GM06990 (cell line): ENCODE results near the gene TMEM81.
A peak's percentile ranks its signal among the peaks of the same experiment; 100 is the strongest.

Experiments
- DNase-seq: peaks from one replicate; pipeline ENCODE4 v3.0.0-alpha.2; 2011; ENCODE audit not compliant: insufficient read length; ENCODE audit errors: extremely low read depth
- H3K27me3 ChIP-seq: replicated peaks from 2 replicates; pipeline ENCODE4 v1.6.0; 2011; ENCODE audit warnings: low read length; ENCODE audit not compliant: control insufficient read depth, insufficient read depth
- H3K36me3 ChIP-seq: 2 replicates; pipeline ENCODE4 v1.5.1; 2011; ENCODE audit warnings: low read length; ENCODE audit not compliant: control insufficient read depth, insufficient read depth
- H3K4me3 ChIP-seq: replicated peaks from 2 replicates; pipeline ENCODE4 v1.5.1; 2011; ENCODE audit warnings: low read depth, mild to moderate bottlenecking, control low read depth, low read length
- TF ChIP-seq, protein P1 (sequence below): IDR thresholded peaks from 2 replicates; pipeline ENCODE4 v1.5.1; 2011; ENCODE audit warnings: low read length, control low read depth, mild to moderate bottlenecking, inconsistent platforms; ENCODE audit not compliant: insufficient read depth, poor library complexity, severe bottlenecking

Gene TMEM81

GRCh38 chr1:205084360-205084759 is at the start of gene TMEM81:
TMEM81 (minus strand) TSS chr1:205084460; CDS start chr1:205084320, 140 bp downstream.
- Histone ChIP-seq H3K27me3 (no peaks in the 10 kb centered on the region), H3K36me3 (peaks cover 6% of the 10 kb centered on the region), H3K4me3 (no peak within 1 kb of the TSS)
- TF ChIP-seq, protein P1, sequence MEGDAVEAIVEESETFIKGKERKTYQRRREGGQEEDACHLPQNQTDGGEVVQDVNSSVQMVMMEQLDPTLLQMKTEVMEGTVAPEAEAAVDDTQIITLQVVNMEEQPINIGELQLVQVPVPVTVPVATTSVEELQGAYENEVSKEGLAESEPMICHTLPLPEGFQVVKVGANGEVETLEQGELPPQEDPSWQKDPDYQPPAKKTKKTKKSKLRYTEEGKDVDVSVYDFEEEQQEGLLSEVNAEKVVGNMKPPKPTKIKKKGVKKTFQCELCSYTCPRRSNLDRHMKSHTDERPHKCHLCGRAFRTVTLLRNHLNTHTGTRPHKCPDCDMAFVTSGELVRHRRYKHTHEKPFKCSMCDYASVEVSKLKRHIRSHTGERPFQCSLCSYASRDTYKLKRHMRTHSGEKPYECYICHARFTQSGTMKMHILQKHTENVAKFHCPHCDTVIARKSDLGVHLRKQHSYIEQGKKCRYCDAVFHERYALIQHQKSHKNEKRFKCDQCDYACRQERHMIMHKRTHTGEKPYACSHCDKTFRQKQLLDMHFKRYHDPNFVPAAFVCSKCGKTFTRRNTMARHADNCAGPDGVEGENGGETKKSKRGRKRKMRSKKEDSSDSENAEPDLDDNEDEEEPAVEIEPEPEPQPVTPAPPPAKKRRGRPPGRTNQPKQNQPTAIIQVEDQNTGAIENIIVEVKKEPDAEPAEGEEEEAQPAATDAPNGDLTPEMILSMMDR: no peak
- no peak for DNase-seq

DNA sequence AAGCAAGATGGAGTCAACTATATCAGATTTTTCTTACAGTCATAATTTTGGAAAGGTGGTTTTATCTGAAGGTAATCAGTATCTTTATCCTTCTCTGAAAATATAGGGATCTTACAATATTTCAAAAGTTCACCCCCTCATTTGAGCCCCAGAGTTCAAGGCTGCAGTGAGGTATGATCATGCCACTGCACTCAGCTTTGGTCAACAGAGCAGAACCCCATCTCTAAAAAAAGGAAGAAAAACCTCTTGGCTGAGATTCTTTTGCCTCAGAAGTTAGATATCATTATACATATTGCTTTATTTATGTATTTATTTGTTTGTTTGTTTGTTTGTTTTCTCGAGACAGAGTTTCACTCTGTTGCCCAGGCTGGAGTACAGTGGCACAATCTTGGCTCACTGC is 49.0 kb upstream of the TMEM81 start:
- TF ChIP-seq, protein P1: no peak
- DNase-seq: no peak
- H3K36me3 ChIP-seq: no peaks in the 10 kb centered on the region
- H3K27me3 ChIP-seq: no peaks in the 10 kb centered on the region
- H3K4me3 ChIP-seq: no peak overlapping the region

GRCh38 chr1:205129447-205130029 is 45.3 kb upstream of the TMEM81 start:
- TF ChIP-seq, protein P1: no peak
- no peaks in the 10 kb centered on the region for H3K36me3 ChIP-seq
- DNase-seq: no peak
- H3K27me3 ChIP-seq: no peaks in the 10 kb centered on the region
- H3K4me3 ChIP-seq: no peak overlapping the region

- TF ChIP-seq, protein P1: no peak
- Histone ChIP-seq H3K27me3 (no peaks in the 10 kb centered on the region), H3K4me3 (no peak overlapping the region), H3K36me3 (no peaks in the 10 kb centered on the region)
- DNase-seq: no peak
Observed at GRCh38 chr1:205128050-205128449, 43.8 kb upstream of the TMEM81 start.

- no peaks in the 10 kb centered on the region for H3K27me3 ChIP-seq
- no peak overlapping the region for H3K4me3 ChIP-seq
- TF ChIP-seq, protein P1: no peak
- no peak for DNase-seq
- H3K36me3 ChIP-seq: no peaks in the 10 kb centered on the region
Observed at GRCh38 chr1:205127646-205128045, 43.4 kb upstream of the TMEM81 start.

DNA sequence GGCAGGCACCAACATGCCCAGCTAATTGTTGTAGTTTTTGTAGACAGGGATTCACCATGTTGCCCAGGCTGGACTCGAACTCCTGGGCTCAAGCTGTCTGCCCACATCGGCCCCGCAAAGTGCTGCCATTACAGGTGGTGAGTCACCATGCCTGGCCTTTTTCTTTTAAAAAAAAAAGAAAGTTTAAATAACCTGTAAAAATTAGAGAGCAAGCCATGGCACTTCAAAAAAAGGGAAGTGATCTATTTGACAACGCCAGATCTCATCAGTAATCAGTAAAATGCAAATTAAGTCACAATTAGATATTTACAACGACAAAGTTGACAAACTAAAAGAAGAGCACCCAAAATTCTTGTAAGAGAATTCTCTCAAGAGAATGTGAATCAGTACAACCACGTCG is 40.5 kb upstream of the TMEM81 start:
- no peaks in the 10 kb centered on the region for H3K36me3 ChIP-seq
- peak; percentile 56 for DNase-seq
- TF ChIP-seq, protein P1: no peak
- no peaks in the 10 kb centered on the region for H3K27me3 ChIP-seq
- no peak overlapping the region for H3K4me3 ChIP-seq
